CD8-positive, alpha-beta memory T cell (primary cell): ENCODE data around the gene BEX1. TPM values are rescaled to one million over a fixed set of nuclear protein-coding genes. Genes with fewer than 3 reads are reported as not detected.

ENCODE experiments used
- CTCF ChIA-PET: fragments of 350-600 bp; sonication (Branson Sonifier 250); formaldehyde crosslinking; loops from one replicate; lab custom pipeline; 2021; ENCODE audit warnings: antibody characterized with exemption; lab: Charles Lee
- POLR2A ChIA-PET: fragments of 350-600 bp; sonication (Branson Sonifier 250); formaldehyde crosslinking; loops from one replicate; lab custom pipeline; 2021; ENCODE audit warnings: antibody characterized with exemption; lab: Charles Lee
- DNase-seq, 5 donors: peaks; one replicate each; pipeline versions ENCODE4 v3.0.0 to v3.0.0-alpha.2; 2020 to 2022; ENCODE audit warnings: mixed read lengths in 1 of 5
- H3K27ac ChIP-seq: one replicate; pipeline ENCODE4 v1.7.0; 2013; ENCODE audit warnings: low read depth, mild to moderate bottlenecking, low read length, moderate library complexity
- H3K27me3 ChIP-seq: 2 replicates; pipeline ENCODE4 v1.7.0; 2013; ENCODE audit warnings: low read length, mild to moderate bottlenecking; ENCODE audit not compliant: insufficient read depth, poor library complexity, severe bottlenecking
- H3K36me3 ChIP-seq: 2 replicates; pipeline ENCODE4 v1.7.0; 2013; ENCODE audit warnings: mild to moderate bottlenecking, low read length, moderate library complexity; ENCODE audit not compliant: insufficient read depth
- H3K4me1 ChIP-seq: 2 replicates; pipeline ENCODE4 v1.7.0; 2013; ENCODE audit warnings: mild to moderate bottlenecking, low read length, moderate library complexity; ENCODE audit not compliant: insufficient read depth
- H3K4me3 ChIP-seq: 2 replicates; pipeline ENCODE4 v1.7.0; 2013; ENCODE audit warnings: mild to moderate bottlenecking, low read length
- H3K9me3 ChIP-seq: 2 replicates; pipeline ENCODE4 v1.7.0; 2013; ENCODE audit warnings: mild to moderate bottlenecking, low read length
- H3K27ac Mint-ChIP-seq, 8 donors: one replicate each; pipeline ENCODE4 v1.8.0; 2020 to 2021; ENCODE audit warnings: mixed read lengths in 8 of 8, mild to moderate bottlenecking in 6 of 8, inconsistent platforms in 3 of 8, moderate library complexity in 3 of 8
- H3K27me3 Mint-ChIP-seq, 2 donors: one replicate each; pipeline ENCODE4 v1.8.0; 2020 to 2021; ENCODE audit warnings: mixed read lengths in 2 of 2, mild to moderate bottlenecking in 1 of 2, moderate library complexity in 1 of 2
- H3K36me3 Mint-ChIP-seq, 3 donors: one replicate each; pipeline ENCODE4 v1.8.0; 2020 to 2021; ENCODE audit warnings: mixed read lengths in 3 of 3, inconsistent platforms in 1 of 3, mild to moderate bottlenecking in 1 of 3
- H3K4me1 Mint-ChIP-seq, 3 donors: one replicate each; pipeline ENCODE4 v1.8.0; 2020 to 2021; ENCODE audit warnings: mixed read lengths in 3 of 3, inconsistent platforms in 1 of 3, mild to moderate bottlenecking in 1 of 3
- H3K4me3 Mint-ChIP-seq, 7 donors: one replicate each; pipeline ENCODE4 v1.8.0; 2020 to 2021; ENCODE audit warnings: mixed read lengths in 7 of 7, mild to moderate bottlenecking in 6 of 7, moderate library complexity in 4 of 7, inconsistent platforms in 2 of 7
- H3K9me3 Mint-ChIP-seq, 5 donors: one replicate each; pipeline ENCODE4 v1.8.0; 2020 to 2022; ENCODE audit warnings: mixed read lengths in 5 of 5, mild to moderate bottlenecking in 3 of 5, moderate library complexity in 2 of 5, inconsistent platforms in 1 of 5
- polyA plus RNA-seq: library from polyadenylated mRNA; unstranded; fragments of 300-500 nt; fragmentation: Illumina TruSeq; gene quantifications from one replicate; pipeline ENCODE4 v1.2.3, GENCODE V29; 2021
- total RNA-seq, 2 experiments: library from RNA; stranded (reverse); gene quantifications; one replicate each; pipeline ENCODE4 v1.2.3, GENCODE V29; 2021

Gene BEX1
- total and polyA plus RNA-seq, 3 experiments from 2014 or later: 0.28 to 0.69 (median 0.63) TPM

DNA sequence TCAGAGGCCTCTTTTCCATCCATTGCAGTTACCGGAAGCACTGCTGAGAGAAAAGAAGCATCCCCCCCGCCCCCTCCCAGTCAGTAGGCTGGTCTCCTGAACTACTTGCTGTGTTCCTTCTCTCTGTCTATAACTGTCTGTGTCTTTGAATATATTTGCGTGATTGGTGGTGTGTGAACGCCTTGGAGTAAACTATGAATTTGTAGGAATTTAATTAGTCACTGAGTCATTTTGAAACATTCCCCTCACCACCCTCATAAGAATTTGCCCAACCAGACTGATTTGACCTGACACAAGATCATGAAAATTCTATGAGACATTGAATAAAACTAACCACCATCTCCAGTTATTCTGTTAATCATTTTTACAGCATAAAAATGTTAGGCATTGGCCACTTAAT, 35.7 kb upstream of the BEX1 start:
- POLR2A ChIA-PET: no interaction called here
- H3K4me3 ChIP-seq: no peak overlapping the region
- Mint-ChIP-seq H3K27me3 (peaks cover 0 to 2% of the 10 kb centered on the region in 2 donors), H3K4me3 (no peak overlapping the region), H3K27ac (no peak overlapping the region), H3K36me3 (no peaks in the 10 kb centered on the region), H3K9me3 (no peaks in the 10 kb centered on the region), H3K4me1 (no peaks in the 10 kb centered on the region)
- no peaks in the 10 kb centered on the region for H3K36me3 ChIP-seq
- H3K27me3 ChIP-seq: no peaks in the 10 kb centered on the region
- H3K9me3 ChIP-seq: no peaks in the 10 kb centered on the region
- H3K4me1 ChIP-seq: no peaks in the 10 kb centered on the region
- CTCF ChIA-PET: no interaction called here
- DNase-seq: no peak
- H3K27ac ChIP-seq: no peak overlapping the region

- no peaks in the 10 kb centered on the region for H3K4me1 ChIP-seq
- ChIA-PET CTCF (no interaction called here), POLR2A (no interaction called here)
- Mint-ChIP-seq H3K9me3 (no peaks in the 10 kb centered on the region), H3K27ac (no peak overlapping the region), H3K4me1 (no peaks in the 10 kb centered on the region), H3K27me3 (peaks cover 0 to 2% of the 10 kb centered on the region in 2 donors), H3K4me3 (no peak overlapping the region), H3K36me3 (no peaks in the 10 kb centered on the region)
- H3K27me3 ChIP-seq: no peaks in the 10 kb centered on the region
- H3K4me3 ChIP-seq: no peak overlapping the region
- no peak for DNase-seq
- no peaks in the 10 kb centered on the region for H3K9me3 ChIP-seq
- no peaks in the 10 kb centered on the region for H3K36me3 ChIP-seq
- no peak overlapping the region for H3K27ac ChIP-seq
These were observed 34.5 kb upstream of the BEX1 start for GRCh38 chrX:103098488-103098887.

DNA sequence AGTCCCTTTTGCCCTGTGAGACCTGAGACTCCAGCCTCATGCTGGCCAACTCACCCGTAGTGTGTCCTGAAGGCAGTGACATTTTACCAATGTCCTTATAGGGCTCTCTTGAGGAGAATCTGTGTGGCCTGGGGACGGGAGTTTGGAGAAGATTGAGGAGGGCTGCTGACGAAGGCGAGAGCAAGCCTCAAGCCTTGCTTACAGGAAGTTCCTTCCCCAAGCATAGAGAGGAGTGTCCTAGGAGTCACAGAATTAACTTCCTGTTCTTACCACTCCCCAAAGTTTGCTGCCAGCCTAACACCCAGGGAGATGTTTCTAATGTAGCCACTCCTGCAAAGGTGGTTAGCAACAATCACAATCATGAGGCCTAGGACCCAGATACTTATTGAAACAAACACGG, 29.0 kb upstream of the BEX1 start, which contains the start of gene NXF3:
NXF3 (minus strand) TSS at position 202 of the 400 bp plus-strand sequence; CDS start at position 82, 120 bp downstream.
- no peaks in the 10 kb centered on the region for H3K4me1 ChIP-seq
- Mint-ChIP-seq H3K27ac (peak within 1 kb of the TSS in 1 of 8 donors; percentile 38), H3K4me3 (no peak within 1 kb of the TSS), H3K9me3 (no peaks in the 10 kb centered on the region), H3K4me1 (no peaks in the 10 kb centered on the region), H3K36me3 (no peaks in the 10 kb centered on the region), H3K27me3 (peaks cover 0 to 2% of the 10 kb centered on the region in 2 donors)
- H3K27ac ChIP-seq: no peak within 1 kb of the TSS
- CTCF ChIA-PET: no interaction called here
- H3K9me3 ChIP-seq: no peaks in the 10 kb centered on the region
- no peak within 1 kb of the TSS for H3K4me3 ChIP-seq
- no peaks in the 10 kb centered on the region for H3K36me3 ChIP-seq
- no peaks in the 10 kb centered on the region for H3K27me3 ChIP-seq
- no peak for DNase-seq
- POLR2A ChIA-PET: no interaction called here

- H3K4me3 Mint-ChIP-seq: no peak overlapping the region
- Histone ChIP-seq H3K4me1 (no peaks in the 10 kb centered on the region), H3K9me3 (no peaks in the 10 kb centered on the region), H3K27me3 (no peaks in the 10 kb centered on the region), H3K4me3 (no peak overlapping the region), H3K36me3 (no peaks in the 10 kb centered on the region), H3K27ac (no peak overlapping the region)
- no peaks in the 10 kb centered on the region for H3K4me1 Mint-ChIP-seq
- H3K9me3 Mint-ChIP-seq: peaks cover 0 to 2% (median 0%) of the 10 kb centered on the region in 5 donors
- ChIA-PET CTCF (no interaction called here), POLR2A (no interaction called here)
- no peaks in the 10 kb centered on the region for H3K36me3 Mint-ChIP-seq
- peaks cover 0 to 13% of the 10 kb centered on the region in 2 donors for H3K27me3 Mint-ChIP-seq
- DNase-seq: no peak
- no peak overlapping the region for H3K27ac Mint-ChIP-seq
These were observed 17.1 kb upstream of the BEX1 start for GRCh38 chrX:103081051-103081450.

DNA sequence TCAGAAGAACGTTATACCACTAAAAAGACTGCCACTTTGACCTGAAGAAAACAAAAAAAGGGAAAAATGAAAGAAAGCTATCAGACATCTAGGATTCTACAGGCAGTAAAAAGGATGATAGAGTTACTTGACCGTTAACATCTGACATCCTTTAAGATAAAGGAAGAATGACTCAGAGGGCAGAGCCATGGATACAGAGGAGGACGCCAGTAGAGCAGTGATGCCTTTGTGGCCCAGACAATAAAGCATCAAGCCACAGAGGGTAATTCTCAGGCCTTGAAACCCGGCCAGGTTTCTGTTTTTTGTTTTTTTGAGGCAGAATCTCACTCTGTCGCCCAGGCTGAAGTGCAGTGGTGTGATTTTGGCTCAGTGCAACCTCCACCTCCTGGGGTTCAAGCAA, 9.5 kb upstream of the BEX1 start:
- no peaks in the 10 kb centered on the region for H3K27me3 ChIP-seq
- no peaks in the 10 kb centered on the region for H3K36me3 Mint-ChIP-seq
- H3K4me1 Mint-ChIP-seq: no peaks in the 10 kb centered on the region
- CTCF ChIA-PET: no interaction called here
- no peak overlapping the region for H3K4me3 ChIP-seq
- H3K4me3 Mint-ChIP-seq: no peak overlapping the region
- no peaks in the 10 kb centered on the region for H3K4me1 ChIP-seq
- H3K27ac ChIP-seq: no peak overlapping the region
- H3K36me3 ChIP-seq: no peaks in the 10 kb centered on the region
- H3K27me3 Mint-ChIP-seq: peaks cover 2 to 6% of the 10 kb centered on the region in 2 donors
- H3K9me3 ChIP-seq: no peaks in the 10 kb centered on the region
- POLR2A ChIA-PET: no interaction called here
- no peak for DNase-seq
- H3K27ac Mint-ChIP-seq: no peak overlapping the region
- peaks cover 0 to 3% (median 0%) of the 10 kb centered on the region in 5 donors for H3K9me3 Mint-ChIP-seq

- ChIA-PET POLR2A (no interaction called here), CTCF (no interaction called here)
- no peaks in the 10 kb centered on the region for H3K36me3 ChIP-seq
- Mint-ChIP-seq H3K4me1 (peaks cover 0 to 6% (median 0%) of the 10 kb centered on the region in 3 donors), H3K4me3 (no peak overlapping the region), H3K27ac (no peak overlapping the region), H3K27me3 (peaks cover 14 to 22% of the 10 kb centered on the region in 2 donors), H3K36me3 (no peaks in the 10 kb centered on the region), H3K9me3 (peaks cover 0 to 2% (median 0%) of the 10 kb centered on the region in 5 donors)
- no peaks in the 10 kb centered on the region for H3K9me3 ChIP-seq
- no peaks in the 10 kb centered on the region for H3K27me3 ChIP-seq
- no peak for DNase-seq
- H3K4me1 ChIP-seq: no peaks in the 10 kb centered on the region
- H3K27ac ChIP-seq: no peak overlapping the region
- no peak overlapping the region for H3K4me3 ChIP-seq
These were observed 2.6 kb upstream of the BEX1 start for GRCh38 chrX:103066606-103067005.

DNA sequence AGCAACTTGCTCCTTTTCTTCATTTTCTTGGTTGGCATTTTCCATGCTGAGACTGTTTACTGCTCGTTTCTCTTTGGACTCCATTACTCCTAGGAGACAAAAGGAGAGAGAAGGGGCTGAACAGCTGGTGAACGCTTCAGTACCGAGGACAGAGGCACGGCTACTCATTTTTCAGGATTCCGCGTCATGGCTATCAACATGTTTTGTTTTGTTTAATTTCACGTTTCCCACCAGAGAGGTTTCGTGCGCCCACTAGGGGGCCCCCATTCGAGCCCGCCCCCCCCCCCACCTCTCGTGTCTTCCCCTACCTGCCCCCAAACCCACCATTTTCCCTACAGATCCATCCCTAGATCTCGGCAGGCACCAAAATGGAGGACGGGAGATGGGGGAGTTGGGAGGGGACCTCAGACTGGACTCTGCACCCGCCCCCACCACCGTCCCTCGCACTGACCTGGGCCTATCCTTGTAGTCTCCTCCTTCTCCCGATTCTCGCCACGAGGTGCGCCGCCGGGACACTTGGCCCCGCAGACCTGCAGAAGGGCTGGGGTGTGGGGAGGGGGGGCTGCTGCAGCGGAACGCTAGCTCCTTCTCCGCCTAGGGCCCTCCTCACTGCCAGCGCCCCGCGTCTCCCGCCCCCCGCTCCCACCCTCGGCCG, 653 bp downstream of the BEX1 start:
- H3K4me3 ChIP-seq: no peak overlapping the region
- H3K4me3 Mint-ChIP-seq: peak overlapping the region in 1 of 7 donors; percentile 37
- no peak overlapping the region for H3K27ac Mint-ChIP-seq
- H3K9me3 ChIP-seq: no peaks in the 10 kb centered on the region
- H3K27ac ChIP-seq: no peak overlapping the region
- CTCF ChIA-PET: no interaction called here
- DNase-seq: no peak
- no peaks in the 10 kb centered on the region for H3K27me3 ChIP-seq
- H3K9me3 Mint-ChIP-seq: peaks cover 0 to 2% (median 0%) of the 10 kb centered on the region in 5 donors
- H3K4me1 Mint-ChIP-seq: peaks cover 0 to 6% (median 0%) of the 10 kb centered on the region in 3 donors
- no peaks in the 10 kb centered on the region for H3K36me3 Mint-ChIP-seq
- POLR2A ChIA-PET: no interaction called here
- peaks cover 16 to 19% of the 10 kb centered on the region in 2 donors for H3K27me3 Mint-ChIP-seq
- no peaks in the 10 kb centered on the region for H3K4me1 ChIP-seq
- H3K36me3 ChIP-seq: no peaks in the 10 kb centered on the region

- no peaks in the 10 kb centered on the region for H3K9me3 ChIP-seq
- CTCF ChIA-PET: no interaction called here
These were observed 2.5 kb downstream of the BEX1 start for GRCh38 chrX:103061486-103061885.

More at GRCh38 chrX:103061486-103061885, 2.5 kb downstream of the BEX1 start:
- Histone ChIP-seq H3K27ac (no peak overlapping the region), H3K36me3 (no peaks in the 10 kb centered on the region), H3K4me1 (no peaks in the 10 kb centered on the region), H3K4me3 (no peak overlapping the region), H3K27me3 (no peaks in the 10 kb centered on the region)
- H3K4me3 Mint-ChIP-seq: no peak overlapping the region
- H3K36me3 Mint-ChIP-seq: no peaks in the 10 kb centered on the region
- DNase-seq: no peak
- POLR2A ChIA-PET: no interaction called here
- no peak overlapping the region for H3K27ac Mint-ChIP-seq
- H3K27me3 Mint-ChIP-seq: peaks cover 19 to 22% of the 10 kb centered on the region in 2 donors
- H3K4me1 Mint-ChIP-seq: peaks cover 0 to 6% (median 0%) of the 10 kb centered on the region in 3 donors
- H3K9me3 Mint-ChIP-seq: peaks cover 0 to 2% (median 0%) of the 10 kb centered on the region in 5 donors
